Measurements from ENCODE around the gene STX10. TPM values are rescaled to one million over a fixed set of nuclear protein-coding genes. Genes with fewer than 3 reads are reported as not detected.

STX10 gene
- total and polyA plus RNA-seq, 9 of the 15 experiments (the other 6 are each of a cell fraction or from before 2014, with no cell fraction given): 0.51 to 66.3 (median 31.0) TPM

DNA sequence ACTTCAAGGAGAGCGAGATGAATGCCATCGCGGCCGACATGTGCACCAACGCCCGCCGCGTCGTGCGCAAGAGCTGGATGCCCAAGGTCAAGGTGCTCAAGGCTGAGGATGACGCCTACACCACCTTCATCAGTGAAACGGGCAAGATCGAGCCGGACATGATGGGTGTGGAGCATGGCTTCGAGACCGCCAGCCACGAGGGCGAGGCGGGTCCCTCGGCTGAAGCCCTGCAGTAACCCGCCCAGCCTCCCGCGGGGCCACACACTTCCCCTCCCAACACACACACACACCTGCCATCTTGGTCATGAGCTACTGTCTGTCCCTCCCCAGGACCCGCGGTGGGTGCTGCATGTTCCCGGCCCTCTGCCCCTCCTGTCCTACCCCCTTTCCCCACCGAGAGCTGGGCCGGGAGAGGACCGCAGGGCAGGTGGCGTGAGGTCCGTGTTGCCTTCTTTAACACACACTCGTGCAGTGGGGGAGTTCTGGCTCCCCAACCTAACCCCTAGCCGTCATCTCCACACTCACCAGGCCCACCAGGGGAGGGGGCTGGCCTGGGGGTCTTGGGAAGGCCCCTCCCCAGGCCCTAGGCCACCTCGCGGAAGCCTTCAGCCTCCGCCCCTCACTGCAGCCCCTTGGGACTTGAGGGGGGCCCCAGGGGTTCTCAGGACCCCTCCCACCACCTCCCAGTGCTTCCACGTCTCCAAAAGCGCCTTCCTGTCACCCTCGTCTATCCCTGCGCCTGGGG is 11.8 kb downstream of the STX10 start (continued):
- TF ChIP-seq, protein P1, sequence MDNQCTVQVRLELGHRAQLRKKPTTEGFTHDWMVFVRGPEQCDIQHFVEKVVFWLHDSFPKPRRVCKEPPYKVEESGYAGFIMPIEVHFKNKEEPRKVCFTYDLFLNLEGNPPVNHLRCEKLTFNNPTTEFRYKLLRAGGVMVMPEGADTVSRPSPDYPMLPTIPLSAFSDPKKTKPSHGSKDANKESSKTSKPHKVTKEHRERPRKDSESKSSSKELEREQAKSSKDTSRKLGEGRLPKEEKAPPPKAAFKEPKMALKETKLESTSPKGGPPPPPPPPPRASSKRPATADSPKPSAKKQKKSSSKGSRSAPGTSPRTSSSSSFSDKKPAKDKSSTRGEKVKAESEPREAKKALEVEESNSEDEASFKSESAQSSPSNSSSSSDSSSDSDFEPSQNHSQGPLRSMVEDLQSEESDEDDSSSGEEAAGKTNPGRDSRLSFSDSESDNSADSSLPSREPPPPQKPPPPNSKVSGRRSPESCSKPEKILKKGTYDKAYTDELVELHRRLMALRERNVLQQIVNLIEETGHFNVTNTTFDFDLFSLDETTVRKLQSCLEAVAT (IDR thresholded peaks at IDR 0.05): no peak
- TF ChIP-seq CBX2 (IDR thresholded peaks at IDR 0.05; ENCODE audit: insufficient read depth, low read length, poor library complexity, severe bottlenecking) (no peak), ZBTB7A (IDR thresholded peaks at IDR 0.05; ENCODE audit: borderline replicate concordance, control insufficient read depth, low read depth, low read length) (0 out of 2 replicates have a peak, but pooled peaks have one; percentile 18), ZBTB17 (CRISPR knock-in tag; IDR thresholded peaks at IDR 0.05) (no peak), ZNF785 (CRISPR knock-in tag; IDR thresholded peaks at IDR 0.05) (no peak), TRIM24 (IDR thresholded peaks at IDR 0.05) (no peak), POLR2AphosphoS5 (IDR thresholded peaks at IDR 0.05; ENCODE audit: control insufficient read depth, insufficient read depth, low read depth, low read length) (no peak), ZNF175 (CRISPR knock-in tag; IDR thresholded peaks at IDR 0.05; ENCODE audit: low read depth) (no peak), RFX7 (CRISPR knock-in tag; IDR thresholded peaks at IDR 0.05) (no peak)
- TF ChIP-seq, protein P2, sequence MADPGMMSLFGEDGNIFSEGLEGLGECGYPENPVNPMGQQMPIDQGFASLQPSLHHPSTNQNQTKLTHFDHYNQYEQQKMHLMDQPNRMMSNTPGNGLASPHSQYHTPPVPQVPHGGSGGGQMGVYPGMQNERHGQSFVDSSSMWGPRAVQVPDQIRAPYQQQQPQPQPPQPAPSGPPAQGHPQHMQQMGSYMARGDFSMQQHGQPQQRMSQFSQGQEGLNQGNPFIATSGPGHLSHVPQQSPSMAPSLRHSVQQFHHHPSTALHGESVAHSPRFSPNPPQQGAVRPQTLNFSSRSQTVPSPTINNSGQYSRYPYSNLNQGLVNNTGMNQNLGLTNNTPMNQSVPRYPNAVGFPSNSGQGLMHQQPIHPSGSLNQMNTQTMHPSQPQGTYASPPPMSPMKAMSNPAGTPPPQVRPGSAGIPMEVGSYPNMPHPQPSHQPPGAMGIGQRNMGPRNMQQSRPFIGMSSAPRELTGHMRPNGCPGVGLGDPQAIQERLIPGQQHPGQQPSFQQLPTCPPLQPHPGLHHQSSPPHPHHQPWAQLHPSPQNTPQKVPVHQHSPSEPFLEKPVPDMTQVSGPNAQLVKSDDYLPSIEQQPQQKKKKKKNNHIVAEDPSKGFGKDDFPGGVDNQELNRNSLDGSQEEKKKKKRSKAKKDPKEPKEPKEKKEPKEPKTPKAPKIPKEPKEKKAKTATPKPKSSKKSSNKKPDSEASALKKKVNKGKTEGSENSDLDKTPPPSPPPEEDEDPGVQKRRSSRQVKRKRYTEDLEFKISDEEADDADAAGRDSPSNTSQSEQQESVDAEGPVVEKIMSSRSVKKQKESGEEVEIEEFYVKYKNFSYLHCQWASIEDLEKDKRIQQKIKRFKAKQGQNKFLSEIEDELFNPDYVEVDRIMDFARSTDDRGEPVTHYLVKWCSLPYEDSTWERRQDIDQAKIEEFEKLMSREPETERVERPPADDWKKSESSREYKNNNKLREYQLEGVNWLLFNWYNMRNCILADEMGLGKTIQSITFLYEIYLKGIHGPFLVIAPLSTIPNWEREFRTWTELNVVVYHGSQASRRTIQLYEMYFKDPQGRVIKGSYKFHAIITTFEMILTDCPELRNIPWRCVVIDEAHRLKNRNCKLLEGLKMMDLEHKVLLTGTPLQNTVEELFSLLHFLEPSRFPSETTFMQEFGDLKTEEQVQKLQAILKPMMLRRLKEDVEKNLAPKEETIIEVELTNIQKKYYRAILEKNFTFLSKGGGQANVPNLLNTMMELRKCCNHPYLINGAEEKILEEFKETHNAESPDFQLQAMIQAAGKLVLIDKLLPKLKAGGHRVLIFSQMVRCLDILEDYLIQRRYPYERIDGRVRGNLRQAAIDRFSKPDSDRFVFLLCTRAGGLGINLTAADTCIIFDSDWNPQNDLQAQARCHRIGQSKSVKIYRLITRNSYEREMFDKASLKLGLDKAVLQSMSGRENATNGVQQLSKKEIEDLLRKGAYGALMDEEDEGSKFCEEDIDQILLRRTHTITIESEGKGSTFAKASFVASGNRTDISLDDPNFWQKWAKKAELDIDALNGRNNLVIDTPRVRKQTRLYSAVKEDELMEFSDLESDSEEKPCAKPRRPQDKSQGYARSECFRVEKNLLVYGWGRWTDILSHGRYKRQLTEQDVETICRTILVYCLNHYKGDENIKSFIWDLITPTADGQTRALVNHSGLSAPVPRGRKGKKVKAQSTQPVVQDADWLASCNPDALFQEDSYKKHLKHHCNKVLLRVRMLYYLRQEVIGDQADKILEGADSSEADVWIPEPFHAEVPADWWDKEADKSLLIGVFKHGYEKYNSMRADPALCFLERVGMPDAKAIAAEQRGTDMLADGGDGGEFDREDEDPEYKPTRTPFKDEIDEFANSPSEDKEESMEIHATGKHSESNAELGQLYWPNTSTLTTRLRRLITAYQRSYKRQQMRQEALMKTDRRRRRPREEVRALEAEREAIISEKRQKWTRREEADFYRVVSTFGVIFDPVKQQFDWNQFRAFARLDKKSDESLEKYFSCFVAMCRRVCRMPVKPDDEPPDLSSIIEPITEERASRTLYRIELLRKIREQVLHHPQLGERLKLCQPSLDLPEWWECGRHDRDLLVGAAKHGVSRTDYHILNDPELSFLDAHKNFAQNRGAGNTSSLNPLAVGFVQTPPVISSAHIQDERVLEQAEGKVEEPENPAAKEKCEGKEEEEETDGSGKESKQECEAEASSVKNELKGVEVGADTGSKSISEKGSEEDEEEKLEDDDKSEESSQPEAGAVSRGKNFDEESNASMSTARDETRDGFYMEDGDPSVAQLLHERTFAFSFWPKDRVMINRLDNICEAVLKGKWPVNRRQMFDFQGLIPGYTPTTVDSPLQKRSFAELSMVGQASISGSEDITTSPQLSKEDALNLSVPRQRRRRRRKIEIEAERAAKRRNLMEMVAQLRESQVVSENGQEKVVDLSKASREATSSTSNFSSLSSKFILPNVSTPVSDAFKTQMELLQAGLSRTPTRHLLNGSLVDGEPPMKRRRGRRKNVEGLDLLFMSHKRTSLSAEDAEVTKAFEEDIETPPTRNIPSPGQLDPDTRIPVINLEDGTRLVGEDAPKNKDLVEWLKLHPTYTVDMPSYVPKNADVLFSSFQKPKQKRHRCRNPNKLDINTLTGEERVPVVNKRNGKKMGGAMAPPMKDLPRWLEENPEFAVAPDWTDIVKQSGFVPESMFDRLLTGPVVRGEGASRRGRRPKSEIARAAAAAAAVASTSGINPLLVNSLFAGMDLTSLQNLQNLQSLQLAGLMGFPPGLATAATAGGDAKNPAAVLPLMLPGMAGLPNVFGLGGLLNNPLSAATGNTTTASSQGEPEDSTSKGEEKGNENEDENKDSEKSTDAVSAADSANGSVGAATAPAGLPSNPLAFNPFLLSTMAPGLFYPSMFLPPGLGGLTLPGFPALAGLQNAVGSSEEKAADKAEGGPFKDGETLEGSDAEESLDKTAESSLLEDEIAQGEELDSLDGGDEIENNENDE (IDR thresholded peaks at IDR 0.05; ENCODE audit: low read depth, low read length): no peak
- TF ChIP-seq, protein P3, sequence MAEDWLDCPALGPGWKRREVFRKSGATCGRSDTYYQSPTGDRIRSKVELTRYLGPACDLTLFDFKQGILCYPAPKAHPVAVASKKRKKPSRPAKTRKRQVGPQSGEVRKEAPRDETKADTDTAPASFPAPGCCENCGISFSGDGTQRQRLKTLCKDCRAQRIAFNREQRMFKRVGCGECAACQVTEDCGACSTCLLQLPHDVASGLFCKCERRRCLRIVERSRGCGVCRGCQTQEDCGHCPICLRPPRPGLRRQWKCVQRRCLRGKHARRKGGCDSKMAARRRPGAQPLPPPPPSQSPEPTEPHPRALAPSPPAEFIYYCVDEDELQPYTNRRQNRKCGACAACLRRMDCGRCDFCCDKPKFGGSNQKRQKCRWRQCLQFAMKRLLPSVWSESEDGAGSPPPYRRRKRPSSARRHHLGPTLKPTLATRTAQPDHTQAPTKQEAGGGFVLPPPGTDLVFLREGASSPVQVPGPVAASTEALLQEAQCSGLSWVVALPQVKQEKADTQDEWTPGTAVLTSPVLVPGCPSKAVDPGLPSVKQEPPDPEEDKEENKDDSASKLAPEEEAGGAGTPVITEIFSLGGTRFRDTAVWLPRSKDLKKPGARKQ (CRISPR knock-in tag; IDR thresholded peaks at IDR 0.05): no peak

Measured in K562 (cell line).